HG03565 (cell line): ENCODE measurements around the gene C4A.
"Not testable (repeated sequence)": the region's sequence is repeated elsewhere in the genome, so short reads cannot be mapped to it uniquely, and the experiment has no call there.

ENCODE experiments used
- ATAC-seq: cut with Tn5 transposase; IDR thresholded peaks from one replicate; pipeline ENCODE4 v1.9.1; 2021; ENCODE audit warnings: mild to moderate bottlenecking, moderate library complexity; ENCODE audit not compliant: unreplicated experiment

The C4A gene

GRCh38 chr6:31958741-31959739 lies 22.8 kb upstream of the C4A start, which contains the start of the genes NELFE and SKIC2:
Gene NELFE, minus strand, starts transcription at chr6:31958971. Its CDS starts 525 bp downstream, at chr6:31958446.
Gene SKIC2, plus strand, starts transcription at chr6:31959175. Its CDS starts 18 bp downstream, at chr6:31959193.
- peak; percentile 92 for ATAC-seq

- ATAC-seq, result no peak
Measured at GRCh38 chr6:31961616-31962015, 20.2 kb upstream of the C4A start.

GRCh38 chr6:31963921-31964320 lies 17.9 kb upstream of the C4A start:
- no peak for ATAC-seq

GRCh38 chr6:31965700-31966099 lies 16.2 kb upstream of the C4A start:
- ATAC-seq, result no peak

GRCh38 chr6:31966506-31966905 lies 15.4 kb upstream of the C4A start:
- ATAC-seq, result no peak

- no peak for ATAC-seq
Measured at GRCh38 chr6:31966997-31967925, 14.6 kb upstream of the C4A start.

GRCh38 chr6:31967926-31968320 lies 13.9 kb upstream of the C4A start:
- no peak for ATAC-seq

GRCh38 chr6:31968326-31968725 lies 13.5 kb upstream of the C4A start:
- ATAC-seq, result no peak

- ATAC-seq, result no peak
Measured at GRCh38 chr6:31968791-31969711, 12.8 kb upstream of the C4A start.

- no peak for ATAC-seq
Measured at GRCh38 chr6:31969712-31970603, 11.9 kb upstream of the C4A start.

- no peak for ATAC-seq
Measured at GRCh38 chr6:31970604-31971271, 11.1 kb upstream of the C4A start.

GRCh38 chr6:31971279-31971992 lies 10.4 kb upstream of the C4A start:
- ATAC-seq, result no peak

GRCh38 chr6:31971993-31972708 lies 9.7 kb upstream of the C4A start, which contains the start of gene DXO:
Gene DXO, minus strand, starts transcription at chr6:31972138. Its CDS starts 463 bp downstream, at chr6:31971675.
- peak; percentile 74 for ATAC-seq

GRCh38 chr6:31972709-31973350 lies 9.0 kb upstream of the C4A start:
- ATAC-seq, result no peak

- ATAC-seq, result not testable (repeated sequence)
Measured at GRCh38 chr6:31976065-31976464, 5.8 kb upstream of the C4A start.

- no peak for ATAC-seq
Measured at GRCh38 chr6:31977816-31978431, 3.9 kb upstream of the C4A start.
